Neutrophil (primary cell): ENCODE data around the gene ANAPC16.
"Not testable (repeated sequence)": the region's sequence is repeated elsewhere in the genome, so short reads cannot be mapped to it uniquely, and the experiment has no call there.

Source experiments
- H3K27ac ChIP-seq: fragments of 200-600 bp; sonication (generic); 2 replicates; pipeline ENCODE4 v1.5.1; 2016; ENCODE audit warnings: mild to moderate bottlenecking, moderate library complexity
- H3K27me3 ChIP-seq: fragments of 200-600 bp; sonication (generic); 2 replicates; pipeline ENCODE4 v1.6.0; 2016; ENCODE audit warnings: mild to moderate bottlenecking
- H3K36me3 ChIP-seq: fragments of 200-600 bp; sonication (generic); 2 replicates; pipeline ENCODE4 v1.5.1; 2017
- H3K4me1 ChIP-seq, 2 experiments: fragments of 200-600 bp in 1 of 2; sonication (generic) in 1 of 2; 1 replicate in 1 of 2; 2 replicates in 1 of 2; pipeline versions ENCODE4 v1.5.1 to v1.6.1; 2013 to 2016; ENCODE audit warnings: low read depth in 1 of 2, low read length in 1 of 2, mild to moderate bottlenecking in 1 of 2, moderate library complexity in 1 of 2; ENCODE audit not compliant: control insufficient read depth in 1 of 2, insufficient read depth in 1 of 2
- H3K4me3 ChIP-seq, 2 experiments: fragments of 200-600 bp in 1 of 2; sonication (generic) in 1 of 2; 1 replicate in 1 of 2; 2 replicates in 1 of 2; pipeline ENCODE4 v1.5.1; 2013 to 2016; ENCODE audit warnings: low read depth in 1 of 2, low read length in 1 of 2, mild to moderate bottlenecking in 1 of 2, moderate library complexity in 1 of 2
- H3K9me3 ChIP-seq: fragments of 200-600 bp; sonication (generic); 2 replicates; pipeline ENCODE4 v1.5.1; 2016
- CTCF ChIP-seq: fragments of 200-600 bp; sonication (generic); IDR thresholded peaks from 2 replicates; pipeline ENCODE4 v1.5.1; 2016; ENCODE audit warnings: antibody characterized with exemption

The ANAPC16 gene

GRCh38 chr10:72223743-72224101 lies 7.9 kb downstream of the ANAPC16 start:
- Histone ChIP-seq H3K4me3 (no peak overlapping the region), H3K9me3 (no peaks in the 10 kb centered on the region), H3K4me1 (peaks cover 11 to 14% of the 10 kb centered on the region in 2 experiments), H3K27ac (peak overlapping the region; percentile 51), H3K27me3 (no peaks in the 10 kb centered on the region), H3K36me3 (peaks cover 33% of the 10 kb centered on the region)
- no peak for TF ChIP-seq CTCF

GRCh38 chr10:72224191-72224590 lies 8.4 kb downstream of the ANAPC16 start:
- peaks cover 10 to 12% of the 10 kb centered on the region in 2 experiments for H3K4me1 ChIP-seq
- peaks cover 33% of the 10 kb centered on the region for H3K36me3 ChIP-seq
- H3K27me3 ChIP-seq, H3K9me3 ChIP-seq, H3K4me3 ChIP-seq: not testable (repeated sequence)
- peak overlapping the region; percentile 51 for H3K27ac ChIP-seq

GRCh38 chr10:72226418-72227027 lies 10.7 kb downstream of the ANAPC16 start:
- no peak overlapping the region for H3K4me3 ChIP-seq
- H3K9me3 ChIP-seq, result no peaks in the 10 kb centered on the region
- H3K27ac ChIP-seq, result no peak overlapping the region
- peaks cover 10 to 12% of the 10 kb centered on the region in 2 experiments for H3K4me1 ChIP-seq
- no peak for TF ChIP-seq CTCF
- no peaks in the 10 kb centered on the region for H3K27me3 ChIP-seq
- peaks cover 38% of the 10 kb centered on the region for H3K36me3 ChIP-seq

- no peak overlapping the region for H3K4me3 ChIP-seq
- H3K27ac ChIP-seq, result no peak overlapping the region
- peaks cover 42% of the 10 kb centered on the region for H3K36me3 ChIP-seq
- H3K27me3 ChIP-seq, result no peaks in the 10 kb centered on the region
- TF ChIP-seq CTCF, result no peak
- H3K9me3 ChIP-seq, result no peaks in the 10 kb centered on the region
- peaks cover 10 to 12% of the 10 kb centered on the region in 2 experiments for H3K4me1 ChIP-seq
These were observed 12.0 kb downstream of the ANAPC16 start for GRCh38 chr10:72227826-72228225.

GRCh38 chr10:72228318-72228751 lies 12.5 kb downstream of the ANAPC16 start:
- no peaks in the 10 kb centered on the region for H3K27me3 ChIP-seq
- H3K36me3 ChIP-seq, result peaks cover 47% of the 10 kb centered on the region
- no peak overlapping the region for H3K27ac ChIP-seq
- TF ChIP-seq CTCF, result no peak
- H3K4me1 ChIP-seq, result peaks cover 7% of the 10 kb centered on the region in 2 experiments
- no peak overlapping the region for H3K4me3 ChIP-seq
- H3K9me3 ChIP-seq, result no peaks in the 10 kb centered on the region

GRCh38 chr10:72229261-72230251 lies 13.7 kb downstream of the ANAPC16 start:
- Histone ChIP-seq H3K27ac (peak overlapping the region; percentile 1), H3K36me3 (peaks cover 54% of the 10 kb centered on the region)

More at GRCh38 chr10:72229261-72230251, 13.7 kb downstream of the ANAPC16 start:
- Histone ChIP-seq H3K27me3 (no peaks in the 10 kb centered on the region), H3K4me1 (no peaks in the 10 kb centered on the region), H3K4me3 (no peak overlapping the region), H3K9me3 (no peaks in the 10 kb centered on the region)
- no peak for TF ChIP-seq CTCF
